GM19397 (cell line): ENCODE data around the gene PIM2.
"Not testable (repeated sequence)": the region's sequence is repeated elsewhere in the genome, so short reads cannot be mapped to it uniquely, and the experiment has no call there.

Experiments
- ATAC-seq: cut with Tn5 transposase; IDR thresholded peaks from one replicate; pipeline ENCODE4 v1.9.1; 2021; ENCODE audit warnings: mild to moderate bottlenecking, moderate library complexity; ENCODE audit not compliant: unreplicated experiment

The PIM2 gene

GRCh38 chrX:48909703-48910294, 9.0 kb downstream of the PIM2 start:
- ATAC-seq, result no peak

- no peak for ATAC-seq
Observed at GRCh38 chrX:48908600-48908999, 10.2 kb downstream of the PIM2 start.

- no peak for ATAC-seq
Observed at GRCh38 chrX:48905090-48905790, 13.6 kb downstream of the PIM2 start.

GRCh38 chrX:48904626-48905025, 14.2 kb downstream of the PIM2 start:
- ATAC-seq, result no peak

GRCh38 chrX:48904180-48904579, 14.6 kb downstream of the PIM2 start:
- no peak for ATAC-seq

- no peak for ATAC-seq
Observed at GRCh38 chrX:48903290-48903689, 15.5 kb downstream of the PIM2 start.

GRCh38 chrX:48902776-48903175, 16.0 kb downstream of the PIM2 start:
- ATAC-seq, result no peak

- ATAC-seq, result no peak
Observed at GRCh38 chrX:48902135-48902534, 16.7 kb downstream of the PIM2 start.

GRCh38 chrX:48901069-48901468, 17.8 kb downstream of the PIM2 start:
- no peak for ATAC-seq

GRCh38 chrX:48899078-48899410, 19.8 kb downstream of the PIM2 start:
- ATAC-seq, result no peak

- ATAC-seq, result peak; percentile 93
Observed at GRCh38 chrX:48897625-48898306, 21.1 kb downstream of the PIM2 start, which contains the start of the genes PQBP1 and TIMM17B. TSS of gene PQBP1 (plus strand) at chrX:48897930. CDS start at chrX:48898510, 580 bp downstream. TSS of gene TIMM17B (minus strand) at chrX:48897768. CDS start at chrX:48897749, 19 bp downstream.

- ATAC-seq, result peak; percentile 9
Observed at GRCh38 chrX:48897157-48897624, 21.6 kb downstream of the PIM2 start.

GRCh38 chrX:48896611-48897011, 22.2 kb downstream of the PIM2 start:
- no peak for ATAC-seq

- ATAC-seq, result no peak
Observed at GRCh38 chrX:48894891-48895290, 23.9 kb downstream of the PIM2 start.

GRCh38 chrX:48893556-48894348, 25.1 kb downstream of the PIM2 start:
- no peak for ATAC-seq

- no peak for ATAC-seq
Observed at GRCh38 chrX:48892896-48893295, 25.9 kb downstream of the PIM2 start.

- ATAC-seq, result peak; percentile 90
Observed at GRCh38 chrX:48891402-48892288, 27.2 kb downstream of the PIM2 start.

- peak; percentile 32 for ATAC-seq
Observed at GRCh38 chrX:48890934-48891401, 27.9 kb downstream of the PIM2 start.

GRCh38 chrX:48890296-48890925, 28.4 kb downstream of the PIM2 start:
- ATAC-seq, result no peak

- ATAC-seq, result not testable (repeated sequence)
Observed at GRCh38 chrX:48886586-48886985, 32.2 kb downstream of the PIM2 start.
